Neural cell (in vitro differentiated cells): ENCODE results near the gene MYO3A.

Source experiments
- EP300 ChIP-seq: fragments of 450-650 bp; conservative IDR thresholded peaks from 2 replicates; pipeline ENCODE4 v1.6.1; 2014; ENCODE audit warnings: antibody characterized with exemption, mild to moderate bottlenecking, moderate library complexity; ENCODE audit not compliant: poor library complexity, severe bottlenecking
- EZH2 ChIP-seq: fragments of 200-600, 300-800 bp; shearing (Covaris generic), sonication (generic); IDR thresholded peaks from 2 replicates; pipeline ENCODE4 v1.6.1; 2014; ENCODE audit warnings: antibody characterized with exemption, low read length, borderline replicate concordance, mild to moderate bottlenecking; ENCODE audit not compliant: insufficient read depth, poor library complexity, severe bottlenecking
- POLR2AphosphoS5 ChIP-seq: IDR thresholded peaks from 2 replicates; pipeline ENCODE4 v1.6.1; 2012
- SMC3 ChIP-seq: fragments of 450-650 bp; conservative IDR thresholded peaks from 2 replicates; pipeline ENCODE4 v1.6.1; 2014; ENCODE audit warnings: antibody characterized with exemption, mild to moderate bottlenecking, moderate library complexity; ENCODE audit not compliant: poor library complexity
- TF ChIP-seq, protein P1 (sequence below): fragments of 450-650 bp; IDR thresholded peaks from 2 replicates; pipeline ENCODE4 v1.5.1; 2014; ENCODE audit warnings: antibody characterized with exemption, mild to moderate bottlenecking, moderate library complexity; ENCODE audit not compliant: poor library complexity, severe bottlenecking
- TF ChIP-seq, protein P2 (sequence below): IDR thresholded peaks from 2 replicates; pipeline ENCODE4 v1.6.1; 2012; ENCODE audit warnings: borderline replicate concordance

GRCh38 chr10:25888627-25889026 lies 45.4 kb upstream of the MYO3A start:
- TF ChIP-seq EP300 (no peak), POLR2AphosphoS5 (peak; percentile 34), EZH2 (no peak), SMC3 (no peak)
- TF ChIP-seq, protein P1, sequence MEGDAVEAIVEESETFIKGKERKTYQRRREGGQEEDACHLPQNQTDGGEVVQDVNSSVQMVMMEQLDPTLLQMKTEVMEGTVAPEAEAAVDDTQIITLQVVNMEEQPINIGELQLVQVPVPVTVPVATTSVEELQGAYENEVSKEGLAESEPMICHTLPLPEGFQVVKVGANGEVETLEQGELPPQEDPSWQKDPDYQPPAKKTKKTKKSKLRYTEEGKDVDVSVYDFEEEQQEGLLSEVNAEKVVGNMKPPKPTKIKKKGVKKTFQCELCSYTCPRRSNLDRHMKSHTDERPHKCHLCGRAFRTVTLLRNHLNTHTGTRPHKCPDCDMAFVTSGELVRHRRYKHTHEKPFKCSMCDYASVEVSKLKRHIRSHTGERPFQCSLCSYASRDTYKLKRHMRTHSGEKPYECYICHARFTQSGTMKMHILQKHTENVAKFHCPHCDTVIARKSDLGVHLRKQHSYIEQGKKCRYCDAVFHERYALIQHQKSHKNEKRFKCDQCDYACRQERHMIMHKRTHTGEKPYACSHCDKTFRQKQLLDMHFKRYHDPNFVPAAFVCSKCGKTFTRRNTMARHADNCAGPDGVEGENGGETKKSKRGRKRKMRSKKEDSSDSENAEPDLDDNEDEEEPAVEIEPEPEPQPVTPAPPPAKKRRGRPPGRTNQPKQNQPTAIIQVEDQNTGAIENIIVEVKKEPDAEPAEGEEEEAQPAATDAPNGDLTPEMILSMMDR = peak; percentile 35
- TF ChIP-seq, protein P2, sequence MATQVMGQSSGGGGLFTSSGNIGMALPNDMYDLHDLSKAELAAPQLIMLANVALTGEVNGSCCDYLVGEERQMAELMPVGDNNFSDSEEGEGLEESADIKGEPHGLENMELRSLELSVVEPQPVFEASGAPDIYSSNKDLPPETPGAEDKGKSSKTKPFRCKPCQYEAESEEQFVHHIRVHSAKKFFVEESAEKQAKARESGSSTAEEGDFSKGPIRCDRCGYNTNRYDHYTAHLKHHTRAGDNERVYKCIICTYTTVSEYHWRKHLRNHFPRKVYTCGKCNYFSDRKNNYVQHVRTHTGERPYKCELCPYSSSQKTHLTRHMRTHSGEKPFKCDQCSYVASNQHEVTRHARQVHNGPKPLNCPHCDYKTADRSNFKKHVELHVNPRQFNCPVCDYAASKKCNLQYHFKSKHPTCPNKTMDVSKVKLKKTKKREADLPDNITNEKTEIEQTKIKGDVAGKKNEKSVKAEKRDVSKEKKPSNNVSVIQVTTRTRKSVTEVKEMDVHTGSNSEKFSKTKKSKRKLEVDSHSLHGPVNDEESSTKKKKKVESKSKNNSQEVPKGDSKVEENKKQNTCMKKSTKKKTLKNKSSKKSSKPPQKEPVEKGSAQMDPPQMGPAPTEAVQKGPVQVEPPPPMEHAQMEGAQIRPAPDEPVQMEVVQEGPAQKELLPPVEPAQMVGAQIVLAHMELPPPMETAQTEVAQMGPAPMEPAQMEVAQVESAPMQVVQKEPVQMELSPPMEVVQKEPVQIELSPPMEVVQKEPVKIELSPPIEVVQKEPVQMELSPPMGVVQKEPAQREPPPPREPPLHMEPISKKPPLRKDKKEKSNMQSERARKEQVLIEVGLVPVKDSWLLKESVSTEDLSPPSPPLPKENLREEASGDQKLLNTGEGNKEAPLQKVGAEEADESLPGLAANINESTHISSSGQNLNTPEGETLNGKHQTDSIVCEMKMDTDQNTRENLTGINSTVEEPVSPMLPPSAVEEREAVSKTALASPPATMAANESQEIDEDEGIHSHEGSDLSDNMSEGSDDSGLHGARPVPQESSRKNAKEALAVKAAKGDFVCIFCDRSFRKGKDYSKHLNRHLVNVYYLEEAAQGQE = no peak
